GM12878 (cell line): ENCODE results near the gene VEGFB. TPM values are rescaled to one million over a fixed set of nuclear protein-coding genes. Genes with fewer than 3 reads are reported as not detected.

Source experiments
- ATAC-seq: fragments of 200-7000 bp; cut with Tn5 transposase; 3 replicates; pipeline ENCODE4 v1.9.1; 2020; ENCODE audit warnings: mild to moderate bottlenecking, moderate library complexity
- BruUV-seq: library from RNA; stranded (reverse); fragments of 400-500 nt; replicated peaks from 2 replicates; lab custom pipeline; 2021; lab: Mats Ljungman, UMichigan
- CTCF ChIA-PET: fragments of 300-600 bp; sonication (Branson Sonifier 250); formaldehyde crosslinking; extraction: SDS; loops from one replicate; lab custom pipeline; 2021; ENCODE audit warnings: inconsistent platforms; lab: Yijun Ruan, JAX
- POLR2A ChIA-PET: fragments of 350-600 bp; formaldehyde crosslinking; extraction: SDS; loops from one replicate; lab custom pipeline; 2021; ENCODE audit warnings: inconsistent platforms; lab: Charles Lee
- RAD21 ChIA-PET: fragments of 300-600 bp; sonication (Branson Sonifier 250); formaldehyde crosslinking; loops from one replicate; lab custom pipeline; 2023; ENCODE audit warnings: antibody characterized with exemption; ENCODE audit not compliant: unreplicated experiment; lab: Charles Lee
- SMC1A ChIA-PET: fragments of 300-600 bp; sonication (Branson Sonifier 250); formaldehyde crosslinking; loops from one replicate; lab custom pipeline; 2023; ENCODE audit not compliant: unreplicated experiment, uncharacterized antibody; lab: Charles Lee
- DNase-seq: peaks from one replicate; pipeline ENCODE4 v3.0.0-alpha.2; 2011; ENCODE audit warnings: low read depth, low spot score
- FAIRE-seq: peaks from 3 replicates; lab custom pipeline; 2011; peaks lifted over from hg19 to GRCh38; lab: Jason Lieb, UNC
- H2AFZ ChIP-seq: 2 replicates; pipeline ENCODE4 v1.6.0; 2011; ENCODE audit warnings: low read depth, low read length, control low read depth; ENCODE audit not compliant: control insufficient read depth
- H3K27ac ChIP-seq: 2 replicates; pipeline ENCODE4 v1.5.1; 2011; ENCODE audit warnings: control low read depth; ENCODE audit not compliant: control insufficient read depth, insufficient read depth
- H3K27me3 ChIP-seq, 2 experiments: replicated peaks in 1 of 2; 2 replicates each; pipeline versions ENCODE4 v1.6.0 to v1.6.1; 2011; ENCODE audit warnings: low read length in 1 of 2; ENCODE audit not compliant: control insufficient read depth in 2 of 2, insufficient read depth in 2 of 2
- H3K36me3 ChIP-seq, 2 experiments: 2 replicates each; pipeline ENCODE4 v1.5.1; 2011; ENCODE audit warnings: low read length in 1 of 2; ENCODE audit not compliant: control insufficient read depth in 2 of 2, insufficient read depth in 2 of 2
- H3K4me1 ChIP-seq: 2 replicates; pipeline ENCODE4 v1.6.1; 2011; ENCODE audit warnings: mild to moderate bottlenecking, low read length, moderate library complexity, mixed read lengths; ENCODE audit not compliant: control insufficient read depth, insufficient read depth
- H3K4me2 ChIP-seq: 2 replicates; pipeline ENCODE4 v1.6.0; 2011; ENCODE audit warnings: control low read depth; ENCODE audit not compliant: control insufficient read depth, insufficient read depth
- H3K4me3 ChIP-seq: fragments of 200-600 bp; sonication (generic); 2 replicates; pipeline ENCODE4 v1.5.1; 2016
- H3K79me2 ChIP-seq: 2 replicates; pipeline ENCODE4 v1.6.0; 2011; ENCODE audit warnings: low read length; ENCODE audit not compliant: control insufficient read depth, insufficient read depth
- H3K9ac ChIP-seq: 2 replicates; pipeline ENCODE4 v1.8.0; 2011; ENCODE audit warnings: low read length, control low read depth, mixed read lengths; ENCODE audit not compliant: control insufficient read depth, insufficient read depth
- H3K9me3 ChIP-seq: replicated peaks from 3 replicates; pipeline ENCODE4 v1.5.1; 2011; ENCODE audit warnings: mild to moderate bottlenecking, low read length; ENCODE audit not compliant: control insufficient read depth, insufficient read depth
- H4K20me1 ChIP-seq: 2 replicates; pipeline ENCODE4 v1.6.0; 2011; ENCODE audit not compliant: control insufficient read depth, insufficient read depth
- BACH1 ChIP-seq: fragments of 450-650 bp; IDR thresholded peaks from 2 replicates; pipeline ENCODE4 v1.6.1; 2017; ENCODE audit warnings: mild to moderate bottlenecking, borderline replicate concordance
- BCL11A ChIP-seq: IDR thresholded peaks from 2 replicates; pipeline ENCODE4 v1.6.1; 2011; ENCODE audit warnings: low read depth, low read length
- JUND ChIP-seq: IDR thresholded peaks from 2 replicates; pipeline ENCODE4 v1.6.1; 2012; ENCODE audit warnings: low read depth, mild to moderate bottlenecking, low read length, improper control_type of control experiment, moderate library complexity
- POLR2A ChIP-seq: IDR thresholded peaks from 2 replicates; pipeline ENCODE4 v1.6.1; 2011; ENCODE audit warnings: low read depth, mild to moderate bottlenecking, low read length
- POLR2AphosphoS5 ChIP-seq: IDR thresholded peaks from 2 replicates; pipeline ENCODE4 v1.6.1; 2011; ENCODE audit warnings: mild to moderate bottlenecking, low read length, inconsistent platforms
- ZSCAN29 ChIP-seq: fragments of 450-650 bp; IDR thresholded peaks from 2 replicates; pipeline ENCODE4 v1.6.1; 2017; ENCODE audit warnings: mild to moderate bottlenecking, moderate library complexity
- WGBS: methylation state at CpG from one replicate; pipeline ENCODE4 v1.1.6; 2016; ENCODE audit warnings: low lambda C conversion rate; ENCODE audit not compliant: insufficient replicate concordance, insufficient coverage; ENCODE audit errors: missing lambda C conversion rate; 5-methylcytosine and 5-hydroxymethylcytosine counted together
- in situ Hi-C: fragments of 300-500 bp; cut with MboI; formaldehyde crosslinking; loops from 9 replicates; pipeline ENCODE4 v1.14.3; 2018; ENCODE audit warnings: mixed read lengths
- intact Hi-C: fragments of 100-400 bp; cut with micrococcal nuclease; formaldehyde crosslinking; loops from one replicate; pipeline ENCODE4 v1.14.2; 2022; ENCODE audit not compliant: unreplicated experiment
- polyA plus RNA-seq, 11 experiments: library from polyadenylated mRNA; depleted of rRNA in 4 of 11; unstranded in 6 of 11; stranded (reverse) in 5 of 11; fragments of >200 nt; fragmentation: Nextera tagmentation in 4 of 11; fragmentation: Illumina TruSeq in 1 of 11; extraction: Ambion mirVana in 4 of 11; extraction: Trizol in 1 of 11; gene quantifications; 1 replicate in 1 of 11; 2 replicates in 10 of 11; pipeline versions ENCODE4 v1.2.1 to v1.2.3, GENCODE V29; 2011 to 2016; ENCODE audit warnings: inconsistent platforms in 2 of 11, missing spikeins in 2 of 11, low read depth in 1 of 11
- total RNA-seq, 4 experiments: library from RNA; depleted of rRNA in 3 of 4; stranded (reverse); fragments of >200 nt in 3 of 4; fragmentation: Illumina TruSeq in 1 of 4; extraction: Trizol in 1 of 4; gene quantifications; 2 replicates each; pipeline versions ENCODE4 v1.2.1 to v1.2.3, GENCODE V29; 2013 to 2021

Gene VEGFB
- total and polyA plus RNA-seq, 10 of the 15 experiments (the other 5 are each of a cell fraction or from before 2014, with no cell fraction given), result 7.0 to 75.8 (median 20.3) TPM

GRCh38 chr11:64243236-64243854, 9.0 kb downstream of the VEGFB start:
- 77% methylated on average over 8 of the region's 8 CpGs for WGBS
- peak overlapping the region; percentile 46; the same call in 1 of the 2 replicates for H3K4me2 ChIP-seq
- FAIRE-seq (no peak), DNase-seq (no peak), ATAC-seq (no peak)
- ChIA-PET RAD21 (interaction anchor here (0.9 to 8.6 kb wide), 5 partner anchors 9 to 59 kb away, joined by 3 to 104 read pairs (median 4); partner anchors contain the start of genes FERMT3, NUDT22 and TRPT1), CTCF (interaction anchor here (1.2 to 6.2 kb wide), 8 partner anchors 8 to 112 kb away, joined by 3 to 66 read pairs (median 12); partner anchors contain the start of genes BAD, CATSPERZ, FERMT3 and NUDT22), SMC1A (interaction anchor here (0.8 to 5.0 kb wide), 2 partner anchors 15 to 37 kb away, joined by 3 to 40 read pairs; partner anchors contain the start of gene FERMT3), POLR2A (interaction anchor here (1.2 to 7.4 kb wide), 8 partner anchors 16 to 61 kb away, joined by 3 to 82 read pairs (median 5); partner anchors contain the start of genes BAD, DNAJC4, FERMT3 and NUDT22)
- peaks cover 0 to 10% of the 10 kb centered on the region in 2 experiments; a peak in 2 of 4 replicates for H3K36me3 ChIP-seq
- TF ChIP-seq BCL11A (no peak), JUND (no peak), ZSCAN29 (no peak), POLR2AphosphoS5 (peak; percentile 52; the same call in 1 of the 2 replicates), POLR2A (peak; percentile 59), BACH1 (no peak)
- H4K20me1 ChIP-seq, result no peaks in the 10 kb centered on the region
- peaks cover 32% of the 10 kb centered on the region for H3K4me1 ChIP-seq
- no peak overlapping the region for H3K9ac ChIP-seq
- H3K27ac ChIP-seq, result no peak overlapping the region
- intact Hi-C loops (no loop called here), in situ Hi-C loops (loop anchor here (25.0 kb wide), 1 partner anchor 1619 kb away; the partner anchor contains the start of genes CFL1, EFEMP2 and MUS81)
- H3K4me3 ChIP-seq, result no peak overlapping the region
- no peaks in the 10 kb centered on the region for H3K9me3 ChIP-seq
- no TSS peak for BruUV-seq
- no peak overlapping the region for H2AFZ ChIP-seq
- H3K27me3 ChIP-seq, result no peaks in the 10 kb centered on the region
- peaks cover 38% of the 10 kb centered on the region for H3K79me2 ChIP-seq
